H9 (cell line): ENCODE data around the gene PPP1R15A. TPM values are rescaled to one million over a fixed set of nuclear protein-coding genes. Genes with fewer than 3 reads are reported as not detected.

Source experiments
- DNase-seq: peaks from one replicate; pipeline ENCODE4 v3.0.0-alpha.2; 2017
- H2AFZ ChIP-seq: one replicate; pipeline ENCODE4 v1.6.1; 2013; ENCODE audit warnings: mild to moderate bottlenecking, low read length, control low read depth, moderate library complexity
- H2AK5ac ChIP-seq: 2 replicates; pipeline ENCODE4 v1.6.1; 2013; ENCODE audit warnings: low read length, control low read depth, mixed read lengths; ENCODE audit not compliant: insufficient read length
- H2BK120ac ChIP-seq: one replicate; pipeline ENCODE4 v1.6.1; 2013; ENCODE audit warnings: low read depth, mild to moderate bottlenecking, low read length, control low read depth, inconsistent platforms; ENCODE audit not compliant: poor library complexity, severe bottlenecking
- H2BK12ac ChIP-seq: 2 replicates; pipeline ENCODE4 v1.6.1; 2013; ENCODE audit warnings: low read length, control low read depth, mixed read lengths, low read depth; ENCODE audit not compliant: insufficient read length
- H2BK15ac ChIP-seq: 2 replicates; pipeline ENCODE4 v1.6.1; 2013; ENCODE audit warnings: low read depth, low read length, control low read depth
- H2BK20ac ChIP-seq: one replicate; pipeline ENCODE4 v1.6.1; 2013; ENCODE audit warnings: low read depth, mild to moderate bottlenecking, low read length, control low read depth, inconsistent platforms; ENCODE audit not compliant: poor library complexity, severe bottlenecking
- H2BK5ac ChIP-seq: 2 replicates; pipeline ENCODE4 v1.6.1; 2013; ENCODE audit warnings: low read length, control low read depth, mixed read lengths; ENCODE audit not compliant: insufficient read length
- H3K14ac ChIP-seq: 2 replicates; pipeline ENCODE4 v1.6.1; 2013; ENCODE audit warnings: low read length, control low read depth; ENCODE audit not compliant: insufficient read depth
- H3K18ac ChIP-seq: 2 replicates; pipeline ENCODE4 v1.6.1; 2013; ENCODE audit warnings: low read depth, mild to moderate bottlenecking, mixed read lengths, low read length, control low read depth; ENCODE audit not compliant: insufficient read length
- H3K23ac ChIP-seq: 2 replicates; pipeline ENCODE4 v1.6.1; 2013; ENCODE audit warnings: low read length, control low read depth, mixed read lengths, low read depth; ENCODE audit not compliant: insufficient read length
- H3K23me2 ChIP-seq: 2 replicates; pipeline ENCODE4 v1.6.1; 2013; ENCODE audit warnings: low read depth, mild to moderate bottlenecking, mixed read lengths, low read length, control low read depth; ENCODE audit not compliant: insufficient read length, poor library complexity, severe bottlenecking
- H3K27ac ChIP-seq: 2 replicates; pipeline ENCODE4 v1.5.1; 2013; ENCODE audit warnings: low read length, control low read depth, mixed read lengths, low read depth; ENCODE audit not compliant: insufficient read length
- H3K27me3 ChIP-seq: 2 replicates; pipeline ENCODE4 v1.6.1; 2013; ENCODE audit warnings: low read length, control low read depth, inconsistent platforms; ENCODE audit not compliant: insufficient read depth
- H3K4ac ChIP-seq: 2 replicates; pipeline ENCODE4 v1.6.1; 2013; ENCODE audit warnings: low read depth, mild to moderate bottlenecking, control low read depth, inconsistent platforms, low read length, moderate library complexity
- H3K4me1 ChIP-seq: 2 replicates; pipeline ENCODE4 v1.6.1; 2013; ENCODE audit warnings: low read length, control low read depth, inconsistent platforms; ENCODE audit not compliant: insufficient read depth
- H3K4me2 ChIP-seq: 2 replicates; pipeline ENCODE4 v1.6.1; 2013; ENCODE audit warnings: low read length, control low read depth, mixed read lengths; ENCODE audit not compliant: insufficient read length, insufficient read depth
- H3K56ac ChIP-seq: 2 replicates; pipeline ENCODE4 v1.6.1; 2013; ENCODE audit warnings: low read depth, mild to moderate bottlenecking, mixed read lengths, low read length, control low read depth; ENCODE audit not compliant: insufficient read length
- H3K79me1 ChIP-seq: 2 replicates; pipeline ENCODE4 v1.6.1; 2013; ENCODE audit warnings: low read depth, mild to moderate bottlenecking, moderate library complexity, low read length, control low read depth, inconsistent platforms; ENCODE audit not compliant: insufficient read depth, poor library complexity, severe bottlenecking
- H3K79me2 ChIP-seq: 2 replicates; pipeline ENCODE4 v1.6.1; 2013; ENCODE audit warnings: low read length, control low read depth, inconsistent platforms; ENCODE audit not compliant: insufficient read depth
- H3K9ac ChIP-seq: 2 replicates; pipeline ENCODE4 v1.6.1; 2013; ENCODE audit warnings: low read length, control low read depth, mixed read lengths; ENCODE audit not compliant: insufficient read length; ENCODE audit errors: extremely low read depth
- H3K9me3 ChIP-seq: one replicate; pipeline ENCODE4 v1.6.1; 2013; ENCODE audit warnings: low read depth, low read length, inconsistent platforms; ENCODE audit not compliant: control insufficient read depth
- H3T11ph ChIP-seq: one replicate; pipeline ENCODE4 v1.6.1; 2013; ENCODE audit warnings: mild to moderate bottlenecking, low read length, control low read depth, inconsistent platforms
- H4K20me1 ChIP-seq: one replicate; pipeline ENCODE4 v1.6.1; 2013; ENCODE audit not compliant: control insufficient read depth, insufficient read length, insufficient read depth
- H4K5ac ChIP-seq: 2 replicates; pipeline ENCODE4 v1.6.1; 2013; ENCODE audit warnings: low read depth, mild to moderate bottlenecking, mixed read lengths, low read length, control low read depth; ENCODE audit not compliant: insufficient read length
- H4K8ac ChIP-seq: replicated peaks from 2 replicates; pipeline ENCODE4 v1.6.1; 2013; ENCODE audit warnings: low read length, control low read depth, mixed read lengths, low read depth; ENCODE audit not compliant: insufficient read length
- H4K91ac ChIP-seq: 2 replicates; pipeline ENCODE4 v1.6.1; 2013; ENCODE audit warnings: low read depth, mild to moderate bottlenecking, moderate library complexity, mixed read lengths, low read length, control low read depth; ENCODE audit not compliant: insufficient read length
- H3K27ac Mint-ChIP-seq, 3 experiments: 2 replicates in 2 of 3; 3 replicates in 1 of 3; pipeline ENCODE4 v1.8.0; 2020 to 2021; ENCODE audit warnings: mixed read lengths in 3 of 3, mild to moderate bottlenecking in 1 of 3, moderate library complexity in 1 of 3
- H3K27me3 Mint-ChIP-seq: 2 replicates; pipeline ENCODE4 v1.8.0; 2021; ENCODE audit warnings: low read depth, mild to moderate bottlenecking, moderate library complexity, mixed read lengths
- H3K36me3 Mint-ChIP-seq, 3 experiments: 2 replicates in 2 of 3; 3 replicates in 1 of 3; pipeline ENCODE4 v1.8.0; 2020 to 2021; ENCODE audit warnings: low read depth in 3 of 3, mixed read lengths in 3 of 3; ENCODE audit not compliant: insufficient read depth in 1 of 3
- H3K4me1 Mint-ChIP-seq, 2 experiments: 2 replicates each; pipeline ENCODE4 v1.8.0; 2020; ENCODE audit warnings: mixed read lengths in 2 of 2
- H3K4me3 Mint-ChIP-seq, 2 experiments: 2 replicates in 1 of 2; 3 replicates in 1 of 2; pipeline ENCODE4 v1.8.0; 2020 to 2021; ENCODE audit warnings: mild to moderate bottlenecking in 2 of 2, mixed read lengths in 2 of 2, moderate library complexity in 1 of 2
- H3K9me3 Mint-ChIP-seq, 2 experiments: 2 replicates in 1 of 2; 3 replicates in 1 of 2; pipeline ENCODE4 v1.8.0; 2020; ENCODE audit warnings: mild to moderate bottlenecking in 2 of 2, mixed read lengths in 2 of 2, moderate library complexity in 1 of 2
- CTCF ChIP-seq: fragments of 200-600 bp; sonication (generic); conservative IDR thresholded peaks from 3 replicates; pipeline ENCODE4 v1.8.0; 2021; ENCODE audit warnings: antibody characterized with exemption, mild to moderate bottlenecking
- WGBS: extraction: QIAGEN DNeasy Blood & Tissue Kit; methylation state at CpG from one replicate; pipeline ENCODE4 v1.1.7; 2013; ENCODE audit warnings: missing lambda C conversion rate, low lambda C conversion rate, mixed read lengths; ENCODE audit not compliant: insufficient read length; ENCODE audit errors: extremely low coverage; 5-methylcytosine and 5-hydroxymethylcytosine counted together
- total RNA-seq: library from RNA; stranded (reverse); gene quantifications from 2 replicates; pipeline ENCODE4 v1.2.1, GENCODE V29; 2021

PPP1R15A gene
- total RNA-seq, 1 experiment from 2014 or later: 17.2 TPM

GRCh38 chr19:48918071-48918470, 45.9 kb downstream of the PPP1R15A start:
- no peak overlapping the region for H4K91ac ChIP-seq
- H3K18ac ChIP-seq: no peak overlapping the region
- Mint-ChIP-seq H3K4me1 (0 out of 4 replicates have a peak, but pooled peaks cover 0 to 2% of the 10 kb centered on the region in 2 experiments), H3K27me3 (no peaks in the 10 kb centered on the region), H3K27ac (no peak overlapping the region; a peak in 1 of 7 replicates), H3K4me3 (no peak overlapping the region), H3K36me3 (peaks cover 18 to 56% (median 50%) of the 10 kb centered on the region in 3 experiments), H3K9me3 (no peaks in the 10 kb centered on the region)
- no peak overlapping the region for H3K14ac ChIP-seq
- no peak for DNase-seq
- no peak overlapping the region for H3K4ac ChIP-seq
- H3K27me3 ChIP-seq: no peaks in the 10 kb centered on the region
- no peaks in the 10 kb centered on the region for H3K23me2 ChIP-seq
- no peak overlapping the region for H2AFZ ChIP-seq
- H3K56ac ChIP-seq: no peak overlapping the region
- no peak overlapping the region for H2BK20ac ChIP-seq
- H3K9me3 ChIP-seq: no peaks in the 10 kb centered on the region
- no peak overlapping the region for H2AK5ac ChIP-seq
- H3K4me2 ChIP-seq: no peak overlapping the region
- no peak overlapping the region for H2BK12ac ChIP-seq
- WGBS: no CpG with 5 or more reads among the region's 6 CpGs
- H3K79me1 ChIP-seq: no peaks in the 10 kb centered on the region
- no peak overlapping the region for H3T11ph ChIP-seq
- H3K79me2 ChIP-seq: no peaks in the 10 kb centered on the region
- no peak overlapping the region for H2BK15ac ChIP-seq
- no peak overlapping the region for H3K27ac ChIP-seq
- H3K4me1 ChIP-seq: no peaks in the 10 kb centered on the region
- H4K8ac ChIP-seq: no peak overlapping the region
- no peak overlapping the region for H3K9ac ChIP-seq
- no peak overlapping the region for H4K5ac ChIP-seq
- H2BK120ac ChIP-seq: no peak overlapping the region
- no peaks in the 10 kb centered on the region for H4K20me1 ChIP-seq
- no peak overlapping the region for H3K23ac ChIP-seq
- no peak overlapping the region for H2BK5ac ChIP-seq
- no peak for TF ChIP-seq CTCF
